Measurements from ENCODE around the gene POMT1.

GRCh38 chr9:131503626-131504465 is 1.1 kb downstream of the POMT1 start:
- TF ChIP-seq CTCF (IDR thresholded peaks at IDR 0.05; ENCODE audit: extremely low read depth in 1 of 2, insufficient read depth in 1 of 2, low read depth in 1 of 2, low read length in 2 of 2) (no peak), POLR2AphosphoS5 (IDR thresholded peaks at IDR 0.05; ENCODE audit: insufficient read depth, low read depth, low read length) (no peak), POLR2A (IDR thresholded peaks at IDR 0.05; ENCODE audit: low read depth, low read length) (no peak), FOS (IDR thresholded peaks at IDR 0.05; ENCODE audit: borderline replicate concordance, insufficient read depth, low read length) (no peak), EZH2 (IDR thresholded peaks at IDR 0.05; ENCODE audit: borderline replicate concordance, low read depth, low read length, severe bottlenecking) (no peak)
